B cell (primary cell): ENCODE data around the gene GPHA2.

Experiments
- EZH2 ChIP-seq: IDR thresholded peaks from 2 replicates; pipeline ENCODE4 v1.6.1; 2012; ENCODE audit warnings: borderline replicate concordance, low read depth, mild to moderate bottlenecking, moderate library complexity, low read length; ENCODE audit not compliant: insufficient read depth, poor library complexity, severe bottlenecking
- TF ChIP-seq, protein P1 (sequence below): fragments of 200-600 bp; IDR thresholded peaks from one replicate; pipeline ENCODE4 v1.8.0; 2022; ENCODE audit warnings: antibody characterized with exemption, mild to moderate bottlenecking

GRCh38 chr11:64925536-64926436 is 9.9 kb downstream of the GPHA2 start:
- TF ChIP-seq, protein P1, sequence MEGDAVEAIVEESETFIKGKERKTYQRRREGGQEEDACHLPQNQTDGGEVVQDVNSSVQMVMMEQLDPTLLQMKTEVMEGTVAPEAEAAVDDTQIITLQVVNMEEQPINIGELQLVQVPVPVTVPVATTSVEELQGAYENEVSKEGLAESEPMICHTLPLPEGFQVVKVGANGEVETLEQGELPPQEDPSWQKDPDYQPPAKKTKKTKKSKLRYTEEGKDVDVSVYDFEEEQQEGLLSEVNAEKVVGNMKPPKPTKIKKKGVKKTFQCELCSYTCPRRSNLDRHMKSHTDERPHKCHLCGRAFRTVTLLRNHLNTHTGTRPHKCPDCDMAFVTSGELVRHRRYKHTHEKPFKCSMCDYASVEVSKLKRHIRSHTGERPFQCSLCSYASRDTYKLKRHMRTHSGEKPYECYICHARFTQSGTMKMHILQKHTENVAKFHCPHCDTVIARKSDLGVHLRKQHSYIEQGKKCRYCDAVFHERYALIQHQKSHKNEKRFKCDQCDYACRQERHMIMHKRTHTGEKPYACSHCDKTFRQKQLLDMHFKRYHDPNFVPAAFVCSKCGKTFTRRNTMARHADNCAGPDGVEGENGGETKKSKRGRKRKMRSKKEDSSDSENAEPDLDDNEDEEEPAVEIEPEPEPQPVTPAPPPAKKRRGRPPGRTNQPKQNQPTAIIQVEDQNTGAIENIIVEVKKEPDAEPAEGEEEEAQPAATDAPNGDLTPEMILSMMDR = no peak
- TF ChIP-seq EZH2 = no peak
